SKM-1 (cell line): ENCODE results near the gene TXN.

Experiments
- DNase-seq: peaks from one replicate; lab custom pipeline; 2025; ENCODE audit not compliant: unreplicated experiment; lab: John Stamatoyannopoulos, UW

TXN gene

DNA sequence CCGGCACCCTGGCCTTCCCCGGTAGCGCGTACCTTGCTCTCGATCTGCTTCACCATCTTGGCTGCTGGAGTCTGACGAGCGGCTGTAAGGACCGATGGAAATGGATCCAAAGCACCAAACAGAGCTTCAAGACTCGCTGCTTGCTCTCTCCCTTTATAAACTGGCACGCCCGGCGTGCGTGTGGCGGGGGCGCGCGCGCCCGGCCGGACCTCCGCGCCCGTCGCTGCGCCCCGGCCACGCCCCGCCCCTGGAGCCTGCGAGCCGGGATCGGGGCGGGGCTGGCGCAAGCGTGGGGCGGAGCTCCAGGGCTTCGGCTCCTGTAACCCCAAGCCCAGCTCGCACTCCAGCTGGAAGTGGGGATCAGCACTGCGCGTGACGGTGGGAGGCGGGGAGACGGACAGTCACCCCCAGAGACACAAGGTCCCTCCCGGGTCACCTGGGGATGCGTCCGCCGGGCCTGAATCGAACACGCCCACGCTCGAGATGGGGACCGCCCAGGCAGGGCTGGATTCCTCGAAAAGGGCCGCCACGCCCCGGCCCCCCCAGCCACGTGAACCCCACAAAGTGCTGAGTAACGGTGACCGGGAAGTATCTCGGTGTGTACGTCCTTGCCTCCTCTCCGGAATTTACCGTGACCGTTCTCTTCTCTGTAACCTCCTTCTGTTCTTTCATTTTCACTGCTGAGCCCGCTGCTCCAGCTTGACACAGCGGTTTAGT lies at the start of gene TXN:
TSS of gene TXN (minus strand) at position 128 of the 717 bp plus-strand sequence. CDS start at position 56, 72 bp downstream.
- peak; percentile 44 for DNase-seq

DNA sequence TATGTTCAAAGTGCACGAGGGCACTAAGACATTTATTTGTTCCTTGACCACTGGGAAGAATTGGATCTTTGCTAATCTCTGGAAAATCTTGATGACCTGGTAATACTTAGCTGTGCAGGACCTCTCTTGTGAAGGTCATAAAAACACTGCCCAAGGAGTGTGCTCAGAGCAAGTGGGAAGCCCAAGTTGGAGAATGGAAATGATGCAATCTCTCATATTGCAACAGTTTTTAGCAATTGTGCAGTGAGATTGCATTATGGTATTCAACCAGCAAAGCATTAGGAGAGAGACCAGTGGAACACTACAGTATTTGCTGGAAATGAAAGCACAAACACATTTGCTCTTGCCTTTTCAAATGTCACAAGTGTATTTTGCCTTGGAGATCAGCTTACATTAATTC lies 46.8 kb upstream of the TXN start:
- DNase-seq = peak; percentile 16

GRCh38 chr9:110298043-110298605 lies 41.8 kb upstream of the TXN start:
- no peak for DNase-seq

DNA sequence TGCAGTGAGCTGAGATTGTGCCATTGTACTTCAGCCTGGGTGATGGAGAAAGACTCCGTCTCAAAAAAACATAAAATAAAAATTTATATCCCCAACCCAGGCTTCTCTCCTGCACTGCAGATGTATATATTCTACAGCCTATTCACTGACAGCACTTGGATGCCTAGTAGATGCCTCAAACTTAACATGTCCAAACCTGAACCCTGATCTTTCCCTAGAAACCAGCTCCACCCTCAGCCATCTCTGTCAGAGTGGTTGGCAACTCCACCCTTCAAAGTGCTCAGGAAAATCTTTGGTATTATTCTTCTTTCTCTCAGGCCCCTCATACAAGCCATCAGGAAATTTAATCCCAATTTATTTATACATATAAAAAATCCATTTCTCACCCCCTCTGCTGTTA lies 36.9 kb upstream of the TXN start:
- no peak for DNase-seq

- no peak for DNase-seq
Observed at GRCh38 chr9:110291921-110292557, 35.7 kb upstream of the TXN start.

GRCh38 chr9:110290001-110290400 lies 33.7 kb upstream of the TXN start:
- DNase-seq = no peak

DNA sequence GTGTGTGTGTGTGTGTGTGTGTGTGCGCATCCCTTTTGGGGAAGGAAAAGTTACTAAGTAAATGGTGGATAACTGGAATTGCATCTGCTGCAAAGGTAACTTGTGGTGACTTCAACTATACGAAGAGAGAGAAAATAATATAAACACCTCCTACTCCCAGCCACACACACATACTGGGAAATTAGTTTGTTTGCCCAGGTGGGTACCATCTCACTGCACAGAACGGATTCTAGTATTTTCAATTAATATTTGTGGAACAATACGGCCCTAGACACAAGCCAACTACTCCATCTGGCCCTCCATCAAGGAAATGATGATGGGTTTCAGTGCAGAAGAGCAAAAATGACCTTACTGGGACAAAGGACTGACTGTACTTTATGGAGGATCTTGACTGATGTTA lies 32.2 kb upstream of the TXN start:
- no peak for DNase-seq

DNA sequence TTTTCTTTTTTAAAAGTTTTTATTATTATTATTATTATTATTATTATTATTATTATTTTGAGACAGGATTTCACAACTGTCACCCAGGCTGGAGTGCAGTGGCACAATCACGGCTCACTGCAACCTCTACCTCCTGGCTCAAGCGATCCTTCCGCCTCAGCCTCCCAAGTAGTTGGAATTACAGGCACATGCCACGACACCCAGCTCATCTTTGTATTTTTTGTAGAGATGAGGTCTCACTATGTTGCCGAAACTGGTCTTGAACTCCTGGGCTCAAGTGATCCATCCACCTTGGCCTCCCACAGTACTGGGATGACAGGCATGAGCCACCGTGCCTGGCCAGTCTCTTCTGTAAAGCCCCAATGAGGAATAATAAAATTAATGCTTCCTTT lies 31.0 kb upstream of the TXN start:
- no peak for DNase-seq

DNA sequence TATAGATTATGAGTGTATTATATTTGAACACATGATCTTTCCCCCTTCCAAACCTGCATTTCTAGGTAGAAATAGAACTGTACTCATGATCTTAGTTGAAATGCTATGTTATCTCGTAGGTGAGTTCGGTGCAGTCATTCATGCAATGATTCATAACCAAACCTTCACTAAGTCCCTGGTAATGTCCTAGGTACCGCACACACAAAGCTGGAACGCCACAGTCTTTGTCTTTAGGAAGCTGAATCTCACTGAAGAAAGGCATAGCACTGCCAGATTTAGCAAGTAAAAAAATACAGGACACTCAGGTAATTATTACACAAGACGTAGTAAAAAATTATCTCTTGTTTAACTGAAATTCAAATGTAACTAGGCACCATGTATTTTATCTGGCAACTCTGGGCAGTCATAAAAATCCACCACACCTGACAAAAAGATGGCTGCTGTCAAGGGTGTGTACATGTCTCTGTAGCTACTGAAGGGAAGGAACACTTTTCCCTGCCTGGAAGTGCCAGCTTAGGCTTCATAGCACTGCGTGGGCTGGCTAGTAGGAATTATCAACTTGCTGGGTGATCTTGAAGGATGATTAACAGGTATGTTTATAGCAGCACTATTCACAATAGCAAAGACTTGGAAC lies 28.0 kb upstream of the TXN start:
- no peak for DNase-seq

DNA sequence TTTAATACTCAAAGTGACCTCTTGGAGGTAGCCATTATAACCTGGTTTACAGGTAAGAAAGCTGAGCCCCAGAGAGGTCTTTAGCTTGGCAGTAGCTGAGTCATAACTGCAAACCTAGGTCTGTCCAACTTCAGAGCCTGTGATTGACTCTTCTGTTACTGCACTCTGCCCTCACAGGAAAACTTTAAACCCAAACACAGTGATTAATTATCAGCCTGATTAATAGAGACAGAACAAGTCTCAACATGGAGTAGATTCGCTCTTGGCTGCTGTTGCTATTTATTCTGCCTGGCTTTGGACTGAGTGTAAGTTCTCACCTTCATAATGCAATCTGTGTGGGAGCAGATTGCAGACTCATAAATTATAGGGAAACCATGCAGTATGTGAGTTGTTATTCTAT lies 27.4 kb upstream of the TXN start:
- DNase-seq = no peak

GRCh38 chr9:110282739-110283081 lies 26.4 kb upstream of the TXN start:
- DNase-seq = no peak

DNA sequence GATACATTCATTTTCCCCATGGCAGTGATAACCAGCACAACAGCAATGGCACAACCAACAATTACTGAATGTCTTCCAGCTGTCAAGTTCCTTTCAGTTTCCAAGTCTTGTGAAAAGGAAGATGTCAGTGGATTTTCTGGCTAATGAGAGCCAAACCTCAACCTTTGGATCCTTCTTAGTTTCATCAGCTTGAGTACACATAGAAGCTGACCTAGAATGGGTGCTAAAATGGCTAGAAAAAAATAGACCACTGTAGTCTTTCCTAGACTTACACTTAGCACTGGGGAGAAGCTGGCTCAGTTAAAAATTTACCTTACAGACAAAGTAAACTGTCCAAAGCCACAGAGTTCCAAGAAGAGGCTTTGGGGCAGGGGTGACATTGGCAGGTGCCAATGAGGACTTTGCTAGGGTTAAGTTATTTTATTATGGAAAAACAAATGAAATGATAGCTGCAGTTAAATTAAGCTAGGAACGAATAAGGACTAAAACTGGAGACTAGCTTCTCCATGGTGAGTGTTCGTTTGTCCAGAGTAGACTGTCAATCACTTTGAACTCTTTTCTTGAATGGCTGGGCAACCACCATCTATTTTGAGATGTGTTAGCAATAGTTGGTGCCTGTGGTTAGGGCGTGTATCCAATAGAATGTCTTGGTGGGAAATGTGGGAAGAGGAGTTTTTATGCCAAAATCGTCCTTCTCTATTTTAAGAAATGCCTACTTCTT lies 25.9 kb upstream of the TXN start:
- DNase-seq = peak; percentile 24

DNA sequence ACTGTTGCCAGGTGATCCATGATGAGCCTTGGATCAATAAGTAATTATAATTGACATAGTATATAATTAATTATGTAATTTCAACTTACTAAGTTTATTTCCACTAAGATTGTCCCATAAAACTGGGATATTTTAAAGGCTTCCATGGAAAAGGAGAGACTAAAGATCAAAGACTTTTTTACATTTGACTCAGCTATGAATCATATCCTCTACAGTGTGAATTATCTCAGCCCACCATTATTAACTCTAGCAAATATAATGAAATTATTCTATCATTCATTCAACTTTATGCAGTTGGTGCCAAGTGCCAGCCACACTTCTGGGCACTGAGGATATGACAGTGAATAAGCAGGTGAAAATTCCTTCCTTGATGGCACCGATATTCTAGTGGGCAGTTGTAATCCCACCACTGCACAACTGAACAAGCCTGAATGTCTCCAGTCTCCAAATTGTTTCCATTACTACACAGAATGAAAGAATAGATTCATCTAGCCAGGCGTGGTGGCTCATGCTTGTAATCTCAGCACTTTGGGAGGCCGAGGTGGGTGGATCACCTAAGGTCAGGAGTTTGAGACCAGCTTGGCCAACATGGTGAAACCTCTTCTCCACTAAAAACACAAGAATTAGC lies 21.9 kb upstream of the TXN start:
- no peak for DNase-seq

DNA sequence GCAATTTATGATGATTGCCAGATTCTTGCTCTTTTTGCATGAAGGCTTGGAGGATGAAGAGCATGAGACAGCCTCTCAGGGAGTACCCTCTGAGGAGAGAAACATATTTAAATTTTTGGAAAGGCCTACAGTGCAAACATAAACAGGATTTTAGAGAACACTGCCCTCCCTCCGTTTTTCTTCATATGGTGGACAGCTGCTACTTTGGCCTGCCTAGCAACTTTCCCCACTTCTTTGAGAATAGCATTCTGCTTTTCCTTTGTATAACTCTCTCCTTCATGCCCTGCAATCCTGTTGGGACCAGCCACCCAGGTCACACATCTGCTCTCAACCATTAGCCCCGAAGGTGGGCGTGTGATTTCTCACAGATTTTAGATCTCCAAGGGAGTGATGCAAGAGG lies 20.5 kb upstream of the TXN start:
- DNase-seq = no peak

DNA sequence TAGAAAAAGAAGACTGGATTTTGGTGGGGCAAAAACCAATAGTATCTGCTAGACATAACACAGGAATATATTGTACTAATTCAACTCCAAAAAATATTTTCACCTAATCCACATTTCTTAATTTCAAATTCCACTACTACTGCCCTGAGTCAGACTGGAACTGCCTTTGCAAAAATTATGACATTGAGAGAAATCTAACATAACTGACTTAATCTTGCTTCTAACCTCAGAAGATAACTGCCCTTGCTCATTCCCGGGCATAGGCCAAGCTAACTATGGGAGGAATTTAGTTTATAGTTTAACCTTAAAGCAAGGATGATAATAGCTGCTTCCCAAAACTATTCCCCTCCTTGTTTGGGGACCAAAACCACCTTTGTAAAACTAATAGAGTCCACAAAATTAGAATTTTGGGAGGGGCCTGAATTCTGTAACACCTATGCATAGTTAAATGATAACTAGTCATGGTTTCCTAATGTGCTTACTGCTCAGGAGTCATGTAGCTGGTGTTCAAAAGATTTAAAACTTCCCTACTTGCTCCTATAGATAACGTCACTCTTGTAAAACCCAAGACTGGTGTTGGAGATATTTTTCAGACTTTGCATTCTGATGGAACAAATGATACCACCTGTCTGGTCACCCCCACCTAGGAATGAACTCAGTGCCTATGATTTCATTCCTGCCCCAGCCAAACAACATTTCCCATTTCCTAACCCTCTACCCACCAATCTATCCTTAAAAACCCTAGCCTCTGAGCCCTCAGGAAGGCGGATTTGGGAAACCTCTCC lies 14.1 kb upstream of the TXN start:
- DNase-seq = no peak

DNA sequence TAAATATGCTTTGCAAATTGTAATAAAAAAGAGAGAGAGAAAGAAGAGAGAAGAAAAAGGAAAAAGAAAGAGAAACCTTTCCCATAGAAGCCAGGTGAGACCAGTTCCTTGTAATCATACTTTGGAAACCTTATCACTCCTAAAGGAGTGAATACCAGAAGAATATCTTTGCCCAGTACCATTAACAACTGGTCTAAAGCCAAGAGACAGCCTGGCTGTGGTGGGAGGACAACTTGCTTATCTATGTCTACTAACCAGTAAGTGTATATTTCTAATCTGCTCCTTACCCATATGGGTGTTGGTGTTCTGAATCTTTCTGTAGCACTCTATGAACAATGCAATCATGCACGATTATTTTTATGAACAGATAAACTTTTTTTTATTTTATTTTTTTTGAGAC lies 10.5 kb upstream of the TXN start:
- DNase-seq = no peak

GRCh38 chr9:110261632-110262031 lies 5.3 kb upstream of the TXN start:
- DNase-seq = no peak

DNA sequence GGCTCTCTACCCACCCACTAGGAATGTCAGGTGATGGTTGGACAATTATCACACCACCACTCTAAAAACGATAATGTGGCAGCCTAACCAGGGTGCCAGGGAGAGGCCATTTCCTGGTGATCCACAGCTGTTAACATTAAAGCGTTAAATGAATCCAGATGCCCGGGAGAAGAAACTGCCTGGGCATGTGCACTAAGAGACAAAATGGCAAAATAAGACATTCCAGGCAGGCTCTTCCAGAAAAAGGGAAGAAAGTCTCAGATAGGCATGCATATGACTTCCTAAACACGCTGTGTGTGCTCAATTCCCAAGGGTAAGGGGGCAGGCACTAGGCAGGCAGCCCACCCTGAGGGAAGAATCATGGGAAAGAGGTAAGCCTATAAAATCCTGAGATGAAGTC lies 4.6 kb upstream of the TXN start:
- no peak for DNase-seq

- DNase-seq = no peak
Observed at GRCh38 chr9:110259566-110259965, 3.3 kb upstream of the TXN start.

- no peak for DNase-seq
Observed at GRCh38 chr9:110258690-110259091, 2.4 kb upstream of the TXN start.
